Astrocyte (in vitro differentiated cells and primary cell): ENCODE results near the gene SH3GLB2.

ENCODE experiments used
- CTCF ChIP-seq: IDR thresholded peaks from 2 replicates; pipeline ENCODE4 v1.5.1; 2011; ENCODE audit warnings: low read depth, mild to moderate bottlenecking, inconsistent platforms, low read length, moderate library complexity; ENCODE audit not compliant: insufficient read depth
- EZH2 ChIP-seq: IDR thresholded peaks from 2 replicates; pipeline ENCODE4 v1.6.1; 2012; ENCODE audit warnings: mild to moderate bottlenecking, low read length, inconsistent platforms; ENCODE audit not compliant: insufficient read depth

DNA sequence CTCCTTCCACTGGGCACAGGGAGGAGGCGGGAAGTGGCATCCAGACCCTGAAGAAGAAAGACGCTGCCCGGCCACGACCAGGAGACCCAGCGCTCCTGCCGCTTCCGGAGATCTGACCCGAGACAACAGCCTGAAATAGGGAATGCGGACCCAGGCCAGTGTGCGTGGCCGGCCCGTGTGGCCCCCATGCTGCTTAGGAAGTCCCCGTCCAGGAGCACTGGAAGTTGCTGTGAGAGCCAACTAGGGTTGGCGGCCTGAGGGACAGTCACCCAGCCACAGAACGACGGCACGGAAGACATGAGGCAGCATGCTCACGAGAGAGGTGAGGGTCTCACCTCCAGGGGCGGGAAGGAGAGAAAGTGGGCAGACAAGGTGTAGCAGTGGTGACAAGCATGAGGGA lies 17.0 kb downstream of the SH3GLB2 start:
- TF ChIP-seq EZH2 (no peak), CTCF (no peak)
